Measurements from ENCODE around the gene ZNF792.
"Not testable (repeated sequence)": the region's sequence is repeated elsewhere in the genome, so short reads cannot be mapped to it uniquely, and the experiment has no call there.

- not testable (repeated sequence) for TF ChIP-seq CTCF, POLR2A (IDR thresholded peaks at IDR 0.05)
These were observed 41.9 kb upstream of the ZNF792 start for GRCh38 chr19:35006007-35006341.

Data from thyroid gland (tissue), 4 donors.